Measurements from ENCODE around the gene IL19.

IL19 gene

DNA sequence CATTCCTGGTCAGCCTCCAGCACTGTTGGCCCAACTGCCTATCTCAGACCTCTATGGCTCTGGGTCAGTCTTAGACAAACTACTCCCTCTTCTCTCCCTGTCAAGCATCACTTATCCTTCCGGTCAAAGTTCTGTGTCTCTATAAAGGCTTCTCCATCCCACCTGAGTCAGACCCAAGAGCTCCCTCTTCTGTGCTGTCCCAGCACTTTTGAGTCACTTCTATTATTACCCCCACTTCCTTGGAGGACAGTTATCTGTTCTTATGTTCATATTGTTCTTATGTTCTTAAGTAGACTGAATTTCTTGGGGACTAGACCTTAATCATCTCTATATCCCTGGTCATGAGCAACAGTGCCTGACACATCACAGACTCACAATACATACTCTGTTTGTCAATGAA, 30.9 kb downstream of the IL19 start:
- no peak for DNase-seq

DNA sequence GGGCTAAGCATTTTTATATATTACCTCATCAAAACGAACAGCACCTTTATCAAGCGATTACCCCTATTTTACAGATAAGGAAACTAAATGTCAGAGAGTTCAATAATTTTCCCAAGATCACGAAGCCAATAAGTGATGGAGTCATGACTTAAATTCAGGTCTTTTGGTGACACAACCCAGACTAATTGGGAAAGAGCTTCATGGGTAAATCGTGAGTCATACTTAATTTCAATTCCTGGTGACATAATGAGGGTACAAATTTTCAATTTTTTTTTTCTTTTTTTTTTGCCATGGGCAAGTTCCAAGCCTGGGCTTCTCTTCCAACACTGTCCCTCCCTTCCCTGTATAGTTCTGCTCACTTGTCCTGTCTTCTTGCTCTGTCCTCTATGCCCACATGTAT, 31.8 kb downstream of the IL19 start:
- DNase-seq: no peak

DNA sequence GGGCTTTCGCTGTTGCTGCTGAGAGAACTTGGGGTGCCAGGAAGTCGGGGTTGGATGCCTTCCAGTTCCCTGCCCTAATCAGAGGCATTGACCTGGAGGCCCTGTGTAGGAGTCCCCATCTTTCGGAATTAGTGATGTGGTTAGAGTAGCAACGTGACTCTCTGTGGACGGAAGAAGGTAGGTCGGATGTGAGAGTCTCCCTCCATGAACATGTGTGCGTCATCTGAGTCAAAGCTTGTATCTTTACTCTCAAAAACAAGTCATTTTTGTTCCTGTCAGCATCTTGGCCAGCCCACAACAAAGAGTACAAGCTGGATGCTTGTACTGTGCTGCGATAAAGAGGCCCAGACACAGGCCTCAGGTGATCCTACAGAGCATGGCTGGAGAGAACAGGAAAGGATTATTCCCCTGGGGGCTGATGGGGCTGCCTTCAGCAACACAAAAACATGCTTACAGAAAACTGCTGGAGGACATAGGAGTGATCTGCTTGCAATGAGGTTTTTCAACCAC, 32.7 kb downstream of the IL19 start:
- no peak for DNase-seq

DNA sequence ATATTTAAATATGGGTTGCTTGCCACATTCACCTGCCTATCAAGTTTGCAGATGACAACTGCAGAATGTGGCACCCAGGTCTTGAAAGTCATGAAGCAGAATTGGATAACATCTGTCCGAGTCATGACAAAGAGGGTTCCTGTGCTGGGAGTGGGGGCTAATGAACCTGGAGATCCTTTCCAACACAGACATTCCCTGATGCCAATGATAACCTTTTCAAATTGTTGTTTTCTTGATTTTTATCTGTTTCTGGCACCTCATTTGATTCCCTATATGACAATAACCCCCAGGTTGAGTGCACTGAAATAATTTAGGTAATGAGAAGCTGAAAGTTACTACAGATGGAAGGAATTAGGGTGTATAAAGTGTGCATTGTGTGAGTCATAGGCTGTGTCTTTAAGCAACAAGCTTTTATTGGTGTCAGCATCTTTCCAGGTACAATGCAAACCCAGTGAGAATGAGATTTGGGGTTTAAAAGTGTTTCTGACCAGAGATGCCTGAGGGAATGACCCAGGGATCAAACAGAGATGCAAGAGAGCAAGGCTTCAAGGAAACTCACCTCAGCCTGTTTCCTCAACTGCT, 33.7 kb downstream of the IL19 start:
- DNase-seq: no peak

DNA sequence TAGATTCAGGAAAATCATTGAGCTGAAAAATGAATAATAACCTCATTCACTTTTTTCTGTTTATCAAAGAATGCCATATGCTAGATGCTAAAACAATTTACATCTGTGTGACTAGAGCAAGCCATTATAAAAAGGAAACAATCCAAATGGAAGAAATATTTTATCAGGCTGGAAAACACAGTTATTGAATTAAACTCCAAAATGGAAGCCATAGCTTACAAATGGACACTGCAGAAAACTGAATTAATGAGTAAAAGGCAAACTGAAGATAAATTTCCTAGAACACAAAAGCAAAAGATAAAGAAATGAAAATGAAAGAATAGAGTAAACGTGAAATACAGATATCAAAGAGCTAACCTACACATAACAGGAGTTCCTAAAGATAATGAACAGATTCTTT, 34.8 kb downstream of the IL19 start:
- DNase-seq: no peak

DNA sequence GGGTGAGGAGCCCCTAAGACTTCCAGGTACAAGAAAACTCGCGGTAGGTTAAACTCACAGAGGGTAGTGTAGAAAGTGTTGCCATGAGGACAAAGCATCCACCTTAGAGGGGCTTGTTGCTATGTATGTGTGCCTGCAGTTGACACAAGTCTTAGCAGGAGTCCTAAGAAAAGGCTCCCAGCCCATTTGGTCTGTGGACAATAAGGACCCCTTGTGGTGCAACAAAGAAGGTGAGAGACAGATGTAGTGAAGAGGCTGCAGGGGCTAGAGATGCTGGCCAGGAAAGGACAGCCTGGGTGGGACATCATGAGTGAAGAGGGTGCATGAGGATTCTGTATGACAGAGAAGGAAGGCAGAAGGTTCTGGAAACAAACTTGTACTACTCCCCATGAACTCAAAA, 38.0 kb downstream of the IL19 start:
- peak; percentile 23 for DNase-seq

DNA sequence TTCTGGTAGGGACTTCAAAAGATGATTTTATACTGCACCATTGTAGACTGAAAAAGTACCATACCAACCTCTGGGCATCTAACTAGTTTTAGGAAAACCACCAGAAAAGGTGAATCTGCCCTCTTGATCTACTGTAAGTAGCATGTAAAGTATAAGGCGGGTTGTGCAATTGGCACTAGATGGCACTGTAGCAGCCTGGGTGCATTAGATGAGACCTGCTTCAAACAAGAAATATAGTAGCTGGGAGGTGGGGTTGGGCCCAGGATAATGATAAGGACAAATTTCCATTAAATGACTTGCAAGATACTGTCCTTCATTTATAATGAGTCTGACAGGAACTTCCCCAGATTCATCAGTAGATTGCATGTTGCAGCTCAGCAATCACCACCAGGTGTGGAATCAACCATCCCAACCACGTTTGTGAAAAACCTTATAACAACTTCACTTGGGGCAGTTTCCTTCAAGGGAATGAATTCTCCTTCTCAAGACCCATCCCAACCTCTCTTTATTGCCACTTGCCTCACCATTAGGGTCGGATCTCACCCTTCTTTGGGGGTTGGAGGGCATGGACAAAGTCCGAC, 39.0 kb downstream of the IL19 start:
- DNase-seq: no peak

DNA sequence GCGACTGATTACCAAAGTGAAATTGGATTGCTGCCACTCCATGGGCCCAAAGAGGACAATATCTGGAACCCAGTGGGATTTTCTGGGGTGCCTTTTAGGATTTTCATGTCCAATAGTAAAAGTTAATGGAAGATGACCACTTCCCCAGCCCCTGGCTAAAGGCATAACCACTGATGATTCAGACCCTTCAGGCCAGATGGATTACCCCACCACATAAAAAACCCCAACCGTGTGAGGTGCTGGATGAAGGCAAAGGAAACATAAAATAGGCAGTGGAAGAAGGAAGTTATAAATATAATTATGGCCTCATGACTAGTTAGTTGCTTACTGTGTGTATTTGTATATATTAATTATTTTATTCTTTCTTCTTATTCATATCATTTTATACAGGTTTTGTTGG, 41.9 kb downstream of the IL19 start:
- no peak for DNase-seq

DNA sequence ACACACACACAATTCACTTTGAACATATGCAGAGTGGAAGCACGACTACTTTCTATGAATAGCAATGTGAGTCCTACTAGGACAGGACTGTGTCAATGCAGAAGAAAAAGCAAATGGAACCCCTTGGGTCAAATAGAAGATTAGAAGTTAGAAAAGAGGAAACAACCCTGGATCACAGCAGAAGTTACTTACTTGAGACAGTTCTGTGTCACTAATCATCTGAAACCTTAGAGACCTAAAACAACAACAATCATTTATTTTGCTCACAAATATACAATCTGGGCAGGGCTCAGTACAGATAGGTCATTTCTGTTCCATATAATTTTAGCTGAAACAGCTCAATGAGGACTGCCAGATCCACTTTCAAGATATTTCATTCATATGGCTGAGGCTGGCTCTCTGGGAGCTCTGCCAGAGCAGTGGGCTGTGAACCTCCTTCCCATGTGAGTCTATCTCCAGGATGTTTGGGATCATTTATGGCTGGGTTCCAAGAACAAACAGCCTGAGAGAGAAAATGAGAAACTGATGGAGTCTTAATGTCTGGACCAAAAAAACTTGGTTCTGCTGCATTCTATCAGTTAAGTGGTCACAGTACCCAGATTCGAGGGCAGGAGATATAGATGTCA, 44.3 kb downstream of the IL19 start:
- no peak for DNase-seq

DNA sequence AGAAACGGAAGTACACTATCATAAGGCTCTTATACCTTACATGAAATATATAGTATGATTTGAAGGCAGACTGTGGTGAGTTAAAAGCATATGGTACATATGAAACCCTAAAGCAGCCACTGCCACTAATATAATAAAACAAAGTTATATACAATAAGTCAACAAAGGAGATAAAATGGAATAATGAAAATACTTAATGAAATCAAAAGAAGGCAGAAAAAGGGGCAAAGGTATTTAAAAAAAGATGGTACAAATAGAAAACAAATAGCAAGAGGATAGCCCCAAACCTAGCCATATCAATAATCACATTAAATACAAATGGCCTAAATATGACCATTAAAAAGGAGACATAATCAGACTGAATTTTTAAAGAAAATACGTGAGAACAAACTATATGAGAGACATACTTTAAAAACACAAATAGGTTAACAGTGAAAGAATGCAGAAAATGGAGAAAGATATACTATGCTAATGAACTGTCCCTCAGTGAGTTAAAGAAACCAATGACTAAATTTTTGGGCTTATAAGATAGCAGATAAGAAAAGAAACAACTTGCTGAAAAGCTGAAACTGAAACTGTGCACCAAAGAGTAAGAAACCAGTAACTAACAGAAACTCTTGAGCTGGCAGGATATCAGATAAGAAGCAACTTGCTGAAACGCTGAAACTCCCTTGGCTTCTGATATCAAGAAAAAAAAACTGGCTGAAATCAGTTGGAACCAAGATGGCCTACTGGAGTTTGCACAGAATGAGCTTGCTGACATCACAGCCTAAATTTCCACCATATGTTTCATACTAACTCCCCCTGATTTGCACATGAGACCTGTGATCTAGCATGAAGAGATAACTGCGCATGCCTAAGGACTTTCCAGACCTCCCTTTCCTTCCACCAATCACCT, 46.1 kb downstream of the IL19 start:
- no peak for DNase-seq

DNA sequence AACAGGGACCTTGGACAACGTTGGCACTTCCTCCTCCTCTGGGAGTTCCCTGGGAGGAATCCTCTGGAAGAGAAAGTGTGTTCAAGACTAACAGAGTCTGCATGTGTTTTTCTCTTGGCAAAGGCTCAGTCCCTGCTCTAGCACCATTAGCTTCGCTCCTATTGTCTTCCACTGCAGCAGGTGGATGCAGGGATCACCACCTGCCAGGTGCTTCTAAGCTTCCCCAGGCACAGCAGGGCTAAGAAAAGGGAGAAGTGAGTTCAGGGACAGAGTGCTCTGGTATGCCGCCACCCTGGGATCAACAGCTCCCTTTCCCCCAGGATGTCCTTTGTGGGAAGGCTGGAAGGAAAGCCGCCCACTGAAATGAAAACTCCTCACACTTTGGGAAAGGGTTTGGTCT, 50.9 kb downstream of the IL19 start:
- no peak for DNase-seq

DNA sequence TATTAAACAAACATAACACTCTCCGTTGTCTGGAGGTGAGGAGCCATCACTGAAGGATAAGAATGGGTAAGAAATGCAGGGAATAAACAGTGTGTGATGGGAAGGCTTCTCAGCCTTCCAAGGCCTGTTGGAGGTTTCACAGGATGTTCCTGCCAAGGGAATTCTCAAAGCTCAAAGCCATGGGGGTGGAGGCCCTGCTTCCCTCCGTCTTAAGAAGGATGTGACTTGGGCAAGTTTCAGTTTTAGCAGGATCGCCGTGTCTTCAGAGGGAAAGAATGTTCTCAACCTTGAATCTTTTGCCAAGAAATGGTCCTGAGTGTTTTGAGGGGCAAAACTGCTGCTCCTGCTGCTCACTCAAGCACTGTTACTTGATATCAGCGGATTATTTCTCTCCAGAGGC, 53.2 kb downstream of the IL19 start:
- DNase-seq: no peak

DNA sequence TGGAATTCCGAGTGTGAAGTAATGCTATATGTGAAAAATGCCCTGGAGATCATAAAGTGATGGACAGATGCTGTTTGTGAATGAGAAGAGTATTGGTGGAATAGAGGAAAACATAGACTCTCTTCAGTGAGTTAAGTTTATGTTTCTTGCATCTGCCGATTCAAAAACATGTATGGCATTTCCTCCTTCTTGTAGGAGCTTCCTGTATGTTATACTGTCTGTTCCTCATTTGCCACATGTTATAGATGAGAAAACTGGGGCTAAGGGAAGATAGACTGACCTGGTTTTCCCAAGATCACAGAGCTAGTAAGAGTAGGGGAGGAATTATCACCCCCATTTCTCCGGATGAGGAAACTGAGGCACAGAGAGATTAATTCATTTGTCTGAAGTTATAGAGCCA, 53.8 kb downstream of the IL19 start:
- DNase-seq: no peak

DNA sequence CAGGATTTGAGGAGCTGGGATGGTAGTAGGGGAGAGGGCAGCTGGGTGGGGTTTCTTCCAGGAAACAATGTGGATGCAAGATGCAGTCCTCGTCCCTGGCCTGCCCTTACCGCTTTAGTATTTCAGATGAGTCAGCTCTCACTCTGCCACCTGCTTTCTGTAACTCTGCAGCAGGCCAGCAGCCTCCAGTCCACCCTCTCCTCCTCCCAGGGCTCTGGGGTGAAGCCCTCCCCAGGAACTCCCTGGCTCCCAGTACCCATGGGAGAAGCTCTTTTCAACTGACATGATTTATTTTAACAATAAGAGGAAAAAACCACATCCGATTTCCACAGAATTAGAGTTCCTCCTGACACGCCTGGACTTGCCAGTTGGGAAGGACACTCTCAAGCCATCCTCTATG, 55.8 kb downstream of the IL19 start:
- DNase-seq: no peak

DNA sequence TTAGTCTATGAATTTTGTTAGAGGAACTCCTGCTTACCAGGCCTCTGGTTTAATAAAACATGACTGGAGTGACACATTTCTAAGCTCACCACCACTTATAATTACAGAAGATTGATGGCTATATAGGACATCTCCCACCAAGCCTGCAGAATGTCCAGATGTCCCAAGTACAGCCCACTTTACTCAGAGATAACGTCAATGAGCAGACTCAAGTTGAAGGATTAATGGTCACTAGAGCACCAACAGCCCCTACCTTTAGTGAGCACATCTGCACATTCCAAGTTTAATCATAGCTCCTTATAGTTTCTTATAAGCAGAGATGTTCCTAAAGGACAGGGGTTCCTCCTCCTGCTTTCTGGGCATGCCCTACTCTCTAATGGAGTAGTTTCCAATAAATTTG, 57.5 kb downstream of the IL19 start:
- DNase-seq: no peak

DNA sequence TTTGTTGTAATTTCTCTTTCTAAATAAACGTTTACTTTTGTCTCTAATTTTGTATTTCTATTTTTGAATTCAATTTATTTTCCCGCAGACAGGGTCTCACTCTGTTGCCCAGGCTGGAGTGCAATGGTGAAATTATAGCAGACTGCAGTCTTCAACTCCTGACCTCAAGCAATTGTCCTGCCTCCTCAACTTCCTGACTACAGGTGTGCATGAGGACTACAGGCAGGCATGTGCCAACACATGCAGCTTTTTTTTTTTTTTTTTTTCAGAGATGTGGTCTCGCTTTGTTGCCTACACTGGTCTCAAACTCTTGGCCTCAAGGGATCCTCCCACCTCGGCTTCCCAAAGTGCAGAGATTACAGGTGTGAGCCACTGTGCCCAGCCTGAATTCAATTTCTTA, 58.2 kb downstream of the IL19 start:
- DNase-seq: no peak

DNA sequence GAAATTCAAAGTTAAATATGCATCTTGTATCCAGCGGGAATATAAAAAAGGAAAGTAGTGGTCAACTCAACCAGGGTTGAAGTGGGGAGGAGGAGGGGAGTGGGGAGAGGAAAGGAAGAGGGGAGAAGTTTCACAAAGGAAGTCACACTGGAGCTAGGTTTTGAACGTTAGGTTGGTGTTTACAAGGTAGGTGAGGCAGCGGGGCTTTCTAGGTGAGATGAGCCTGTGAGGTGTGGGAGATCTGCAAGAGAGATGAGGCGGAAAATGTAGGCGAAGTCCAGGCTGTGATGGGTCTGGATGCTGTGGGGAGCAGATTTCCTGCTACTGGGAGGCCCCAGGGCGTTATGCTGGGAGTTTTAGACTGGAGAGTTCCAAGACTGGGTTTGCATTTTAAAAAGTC, 58.7 kb downstream of the IL19 start:
- DNase-seq: no peak

DNA sequence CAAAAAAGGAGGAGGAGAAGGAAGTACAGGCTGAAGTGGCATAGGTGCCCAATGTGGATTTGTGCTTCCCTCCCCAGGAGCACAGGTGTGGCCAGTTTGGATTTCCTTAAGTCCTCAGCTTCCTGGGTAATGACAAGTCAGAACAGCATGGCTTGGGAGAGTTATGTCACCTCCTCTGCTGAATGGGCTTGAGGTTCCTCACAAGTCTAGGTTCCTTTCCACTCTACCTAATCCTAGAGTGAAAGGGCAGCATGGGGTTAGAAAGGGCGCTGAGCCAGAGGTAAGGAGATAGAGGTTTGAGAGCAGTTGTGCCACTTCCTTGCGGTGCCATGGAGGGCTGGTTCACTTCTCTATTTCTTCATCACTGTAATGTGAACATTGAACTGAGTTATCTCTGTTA, 59.3 kb downstream of the IL19 start:
- DNase-seq: no peak

DNA sequence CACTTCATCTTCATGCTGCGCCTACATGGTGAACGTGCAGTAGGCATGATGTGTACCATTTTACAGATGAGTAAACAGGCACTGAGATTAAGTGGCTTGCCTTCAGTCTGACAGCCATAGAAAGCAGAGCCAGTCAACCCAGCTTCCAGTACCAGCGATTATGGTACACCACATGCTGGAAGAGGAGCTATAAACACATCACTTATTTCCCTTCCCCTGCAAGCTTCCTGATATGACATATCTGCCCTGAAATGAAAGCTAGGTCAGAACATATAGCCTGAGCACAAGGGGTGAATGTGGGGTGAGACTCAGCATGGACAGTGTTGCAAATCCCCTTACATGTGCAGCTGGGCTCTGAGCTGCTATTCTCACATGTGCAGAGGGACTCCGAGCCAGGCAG, 61.1 kb downstream of the IL19 start:
- no peak for DNase-seq

DNA sequence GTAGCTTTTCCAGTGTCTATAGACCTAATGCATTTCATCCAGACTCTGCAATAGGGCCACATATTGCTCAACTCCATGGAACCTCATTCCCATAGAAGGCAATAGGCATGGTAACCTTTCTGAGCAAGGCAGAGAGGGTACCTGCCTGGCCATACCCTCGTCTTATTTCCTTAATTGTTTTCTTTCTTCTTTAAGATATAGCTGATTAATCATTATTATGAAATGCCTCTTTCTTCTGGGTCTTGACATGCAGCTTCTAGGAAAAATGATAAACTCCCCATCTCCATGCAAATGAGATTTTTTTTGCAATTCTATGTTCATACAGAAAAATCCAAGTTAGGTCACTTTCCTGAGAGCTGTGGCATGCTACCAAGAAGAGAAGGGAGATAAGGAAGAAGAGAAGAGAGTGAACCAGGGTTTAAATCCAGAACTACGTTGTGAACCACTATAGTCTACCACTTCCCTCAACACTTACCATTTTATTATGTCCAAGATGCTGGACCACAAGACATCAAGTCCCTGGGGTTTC, 61.8 kb downstream of the IL19 start:
- DNase-seq: no peak

DNA sequence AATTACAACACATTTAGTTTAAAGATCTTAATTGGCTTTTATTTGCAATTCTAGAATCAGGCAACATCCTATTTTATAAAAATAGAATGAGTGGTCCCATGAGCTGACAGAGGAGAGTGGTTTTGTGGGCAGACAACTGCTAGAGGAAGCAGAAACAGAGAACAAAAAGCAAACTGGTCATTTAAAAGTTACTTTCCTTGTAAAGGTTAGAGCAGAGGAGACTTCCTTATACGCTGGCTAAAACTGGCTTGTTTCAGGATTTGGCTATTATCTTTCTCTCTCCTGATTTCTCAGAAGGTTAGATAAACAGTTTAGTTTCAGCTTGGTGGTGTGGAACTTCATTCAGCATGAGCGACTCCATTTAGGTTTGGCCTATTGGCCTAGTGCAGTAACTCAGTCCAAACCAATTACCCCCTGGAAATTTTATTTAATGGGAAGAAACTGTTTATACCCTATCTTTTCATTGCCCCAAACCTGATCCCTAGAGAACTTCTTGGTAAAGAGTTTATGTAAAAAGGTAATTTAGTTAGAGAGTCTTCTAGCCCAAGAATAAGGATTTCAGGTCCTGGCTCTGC, 62.6 kb downstream of the IL19 start:
- no peak for DNase-seq

DNA sequence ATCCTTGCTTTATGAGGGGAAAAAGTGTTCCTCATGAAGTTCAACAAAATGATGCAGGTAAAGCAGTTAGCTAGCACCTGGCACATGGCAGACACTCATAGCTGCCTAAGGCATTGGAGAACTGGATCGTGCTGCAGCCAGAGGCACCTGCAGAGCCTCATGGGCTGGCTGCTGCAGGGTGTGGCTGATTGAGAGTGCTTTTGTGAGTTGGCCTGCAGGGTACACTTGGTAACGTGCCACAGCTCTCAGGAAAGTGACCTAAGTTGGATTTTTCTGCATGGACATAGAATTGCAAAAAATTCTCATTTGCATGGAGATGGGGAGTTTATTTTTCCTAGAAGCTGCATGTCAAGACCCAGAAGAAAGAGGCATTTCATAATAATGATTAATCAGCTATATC, 63.2 kb downstream of the IL19 start:
- no peak for DNase-seq

DNA sequence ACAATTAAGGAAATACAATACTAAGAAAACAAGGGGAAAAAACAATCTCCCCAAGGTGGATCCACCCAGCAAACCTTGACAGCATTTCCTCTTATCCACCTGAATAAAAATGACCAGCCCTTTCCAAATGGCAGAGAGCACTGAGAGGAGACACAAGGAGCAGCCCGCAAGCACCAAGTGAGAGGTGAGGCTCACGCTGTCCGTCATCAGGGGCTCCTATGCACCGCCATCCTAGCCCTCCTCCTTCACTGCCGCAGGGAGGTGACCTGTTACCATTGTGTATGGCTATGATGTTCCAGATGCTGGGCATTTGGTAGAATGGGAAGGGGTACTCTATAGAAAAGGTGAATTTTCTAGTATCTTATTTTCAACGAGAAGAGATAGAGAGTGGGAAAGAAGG, 63.6 kb downstream of the IL19 start:
- DNase-seq: no peak

Data from 8988T (cell line).